Heart left ventricle (tissue), 16 donors: ENCODE measurements around the gene CCL2. TPM values are rescaled to one million over a fixed set of nuclear protein-coding genes. Genes with fewer than 3 reads are reported as not detected.

Experiments used
- ATAC-seq, 4 donors: fragments of 200-7000 bp; cut with Tn5 transposase; one replicate each; pipeline ENCODE4 v1.9.1; 2020 to 2022; ENCODE audit warnings: moderate library complexity in 4 of 4, mild to moderate bottlenecking in 3 of 4, moderate number of reproducible peaks in 1 of 4
- DNase-seq, 5 donors: peaks; one replicate each; pipeline ENCODE4 v3.0.0-alpha.2; 2020
- H3K27ac ChIP-seq, 12 donors: fragments of 200-600 bp; sonication (generic) in 4 of 12; one replicate each; pipeline versions ENCODE4 v1.5.0 to v1.8.0; 2016 to 2022; ENCODE audit warnings: mild to moderate bottlenecking in 2 of 12
- H3K27me3 ChIP-seq, 9 donors: fragments of 200-600 bp; sonication (generic) in 2 of 9; one replicate each; pipeline versions ENCODE4 v1.5.1 to v1.8.0; 2016 to 2022; ENCODE audit warnings: mild to moderate bottlenecking in 3 of 9
- H3K36me3 ChIP-seq, 9 donors: fragments of 200-600 bp; sonication (generic) in 2 of 9; one replicate each; pipeline versions ENCODE4 v1.5.0 to v1.8.0; 2018 to 2022; ENCODE audit warnings: mild to moderate bottlenecking in 2 of 9
- H3K4me1 ChIP-seq, 12 donors: fragments of 200-600 bp; sonication (generic) in 4 of 12; one replicate each; pipeline versions ENCODE4 v1.5.0 to v1.8.0; 2016 to 2022; ENCODE audit warnings: mild to moderate bottlenecking in 3 of 12
- H3K4me3 ChIP-seq, 12 donors: fragments of 200-600 bp; sonication (generic) in 4 of 12; one replicate each; pipeline versions ENCODE4 v1.5.0 to v1.8.0; 2017 to 2022; ENCODE audit warnings: mild to moderate bottlenecking in 9 of 12, moderate library complexity in 4 of 12
- H3K9me3 ChIP-seq, 12 donors: fragments of 200-600 bp; sonication (generic) in 4 of 12; one replicate each; pipeline versions ENCODE4 v1.5.0 to v1.8.0; 2016 to 2022; ENCODE audit warnings: mild to moderate bottlenecking in 1 of 12
- CTCF ChIP-seq, 12 donors: fragments of 200-600 bp; sonication (generic) in 4 of 12; IDR thresholded peaks; one replicate each; pipeline versions ENCODE4 v1.5.0 to v1.8.0; 2018 to 2022; ENCODE audit warnings: antibody characterized with exemption in 12 of 12, mild to moderate bottlenecking in 5 of 12
- POLR2A ChIP-seq, 2 donors: fragments of 450-650 bp; IDR thresholded peaks; one replicate each; pipeline ENCODE4 v1.6.1; 2017; ENCODE audit warnings: antibody characterized with exemption in 2 of 2, mild to moderate bottlenecking in 2 of 2, moderate library complexity in 2 of 2
- WGBS, 4 donors: extraction: QIAGEN DNeasy Blood & Tissue Kit in 2 of 4; methylation state at CpG; one replicate each; pipeline versions ENCODE4 v1.1.5 to v1.1.7; 2013 to 2018; 5-methylcytosine and 5-hydroxymethylcytosine counted together
- intact Hi-C, 10 donors: fragments of 100-400 bp; cut with DNase I; formaldehyde crosslinking; loops; one replicate each; pipeline versions ENCODE4 v1.11.1 to v1.14.2; 2022
- polyA plus RNA-seq, 2 donors: library from polyadenylated mRNA; stranded (reverse); fragments of 200-250 nt; gene quantifications; one replicate each; pipeline ENCODE4 v1.2.3, GENCODE V29; 2013
- total RNA-seq, 9 donors: library from RNA; depleted of rRNA in 2 of 9; stranded (reverse); fragments of >200 nt in 2 of 9; fragmentation: NEBNext Ultra II Directional in 3 of 9; extraction: Animal tissue kit (Norgen Biotek cat#: 25700) in 3 of 9; gene quantifications; one replicate each; pipeline versions ENCODE4 v1.1.0 to v1.2.4, GENCODE V29; 2016 to 2023
- donor health status: ischemic (EF 13 %, LVEDD 7.1; RV severe dilation, severe dysfunction).
- donor health status: healthy with polysubstance abuse.
- donor health status: DM: no; HTN: yes; CAD: no.
- donor health status: DM: no; HTN: no; CAD: no.
- donor health status: ischemic (EF 25% LVEDD 6.9; RV normal size, moderate dysfunction).
- donor health status: ischemic (EF 25% LVEDD 5.7; RV mildly dilated, moderate dysfunction).
- donor health status: healthy.
- donor health status: DM: yes; HTN: yes; CAD: no.
- donor health status: ischemic (EF 35%, LVEDD 5.7; RV mildly dilated, moderate dysfunction).
- donor health status: nonischemic (EF 11% LVEDD 7.7; RV severe dilation, severe dysfunction).
- donor health status: DM: yes; HTN: yes; CAD: no.
- donor health status: PGD.
- donor health status: ischemic (EF 29% LVEDD 5.4; RV normal size, mild dysfunction).
- donor health status: nonischemic (EF 23%, LVEDD 6.1; RV moderate dilation, normal function).

Gene CCL2
- total and polyA plus RNA-seq, 11 donors: 11.8 to 512 (median 43.9) TPM

- Histone ChIP-seq H3K4me3 (no peak overlapping the region), H3K27me3 (no peaks in the 10 kb centered on the region), H3K27ac (peak overlapping the region in 8 of 12 donors; percentile 2 to 87 (median 48)), H3K9me3 (no peaks in the 10 kb centered on the region), H3K4me1 (peaks cover 0 to 95% (median 53%) of the 10 kb centered on the region in 12 donors), H3K36me3 (no peaks in the 10 kb centered on the region)
- TF ChIP-seq CTCF (IDR thresholded peaks at IDR 0.05) (no peak), POLR2A (IDR thresholded peaks at IDR 0.05) (no peak)
- 70 to 79% (median 77%) methylated on average over 7 of the region's 7 CpGs for WGBS, 4 donors
- no peak for ATAC-seq
- intact Hi-C loops: no loop called here
- DNase-seq: no peak
Observed at GRCh38 chr17:34243364-34244320, 11.4 kb upstream of the CCL2 start.

GRCh38 chr17:34245351-34245905 lies 9.7 kb upstream of the CCL2 start:
- Histone ChIP-seq H3K27ac (peak overlapping the region in 2 of 12 donors; percentile 36 to 87), H3K4me1 (peaks cover 6 to 98% (median 54%) of the 10 kb centered on the region in 12 donors), H3K27me3 (no peaks in the 10 kb centered on the region), H3K36me3 (no peaks in the 10 kb centered on the region), H3K9me3 (no peaks in the 10 kb centered on the region), H3K4me3 (no peak overlapping the region)
- DNase-seq: no peak
- WGBS, 4 donors: 87 to 89% (median 87%) methylated on average over 6 of the region's 6 CpGs
- no peak for ATAC-seq
- TF ChIP-seq POLR2A (IDR thresholded peaks at IDR 0.05): no peak
- no peak for TF ChIP-seq CTCF (IDR thresholded peaks at IDR 0.05)
- intact Hi-C loops: no loop called here

- peak in 2 of 4 donors; percentile 39 to 57 for ATAC-seq
- TF ChIP-seq CTCF (IDR thresholded peaks at IDR 0.05): no peak
- no peak for TF ChIP-seq POLR2A (IDR thresholded peaks at IDR 0.05)
- Histone ChIP-seq H3K4me3 (no peak overlapping the region), H3K36me3 (no peaks in the 10 kb centered on the region), H3K27ac (peak overlapping the region in 4 of 12 donors; percentile 16 to 87 (median 33)), H3K27me3 (no peaks in the 10 kb centered on the region), H3K9me3 (no peaks in the 10 kb centered on the region), H3K4me1 (peaks cover 8 to 98% (median 54%) of the 10 kb centered on the region in 12 donors)
- WGBS, 4 donors: 83 to 98% (median 93%) methylated on average over 1 of the region's 1 CpG
- no peak for DNase-seq
- intact Hi-C loops: no loop called here
Observed at GRCh38 chr17:34246446-34246845, 8.6 kb upstream of the CCL2 start.

GRCh38 chr17:34246881-34247280 lies 8.2 kb upstream of the CCL2 start:
- Histone ChIP-seq H3K36me3 (no peaks in the 10 kb centered on the region), H3K9me3 (no peaks in the 10 kb centered on the region), H3K27me3 (no peaks in the 10 kb centered on the region), H3K4me3 (no peak overlapping the region), H3K27ac (peak overlapping the region in 3 of 12 donors; percentile 15 to 87 (median 40)), H3K4me1 (peaks cover 12 to 98% (median 54%) of the 10 kb centered on the region in 12 donors)
- ATAC-seq (no peak), DNase-seq (no peak)
- WGBS, 4 donors: 89 to 92% (median 91%) methylated on average over 3 of the region's 3 CpGs
- TF ChIP-seq POLR2A (IDR thresholded peaks at IDR 0.05): no peak
- TF ChIP-seq CTCF (IDR thresholded peaks at IDR 0.05): no peak
- intact Hi-C loops: no loop called here
